Measurements from ENCODE around the gene SGMS1.

DNA sequence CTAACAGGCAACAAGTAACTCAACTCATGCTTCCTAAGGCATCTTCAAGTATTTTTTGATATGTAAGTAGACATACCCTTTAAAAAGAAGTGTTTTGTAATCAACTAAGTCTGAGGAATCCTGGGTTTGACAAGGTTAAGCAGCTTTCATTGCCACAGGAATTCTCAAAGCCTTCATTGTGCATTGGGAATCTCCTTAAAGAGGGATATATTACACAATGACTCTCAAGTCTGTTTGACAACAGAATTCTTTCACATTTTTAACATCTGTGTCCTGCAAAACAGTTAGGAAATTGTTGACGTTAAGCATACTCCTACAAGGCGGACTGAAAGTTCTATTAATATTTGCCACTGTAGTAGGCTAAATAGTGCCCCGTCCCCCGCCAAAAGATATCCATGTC, 71.4 kb downstream of the SGMS1 start:
- TF ChIP-seq, protein P1, sequence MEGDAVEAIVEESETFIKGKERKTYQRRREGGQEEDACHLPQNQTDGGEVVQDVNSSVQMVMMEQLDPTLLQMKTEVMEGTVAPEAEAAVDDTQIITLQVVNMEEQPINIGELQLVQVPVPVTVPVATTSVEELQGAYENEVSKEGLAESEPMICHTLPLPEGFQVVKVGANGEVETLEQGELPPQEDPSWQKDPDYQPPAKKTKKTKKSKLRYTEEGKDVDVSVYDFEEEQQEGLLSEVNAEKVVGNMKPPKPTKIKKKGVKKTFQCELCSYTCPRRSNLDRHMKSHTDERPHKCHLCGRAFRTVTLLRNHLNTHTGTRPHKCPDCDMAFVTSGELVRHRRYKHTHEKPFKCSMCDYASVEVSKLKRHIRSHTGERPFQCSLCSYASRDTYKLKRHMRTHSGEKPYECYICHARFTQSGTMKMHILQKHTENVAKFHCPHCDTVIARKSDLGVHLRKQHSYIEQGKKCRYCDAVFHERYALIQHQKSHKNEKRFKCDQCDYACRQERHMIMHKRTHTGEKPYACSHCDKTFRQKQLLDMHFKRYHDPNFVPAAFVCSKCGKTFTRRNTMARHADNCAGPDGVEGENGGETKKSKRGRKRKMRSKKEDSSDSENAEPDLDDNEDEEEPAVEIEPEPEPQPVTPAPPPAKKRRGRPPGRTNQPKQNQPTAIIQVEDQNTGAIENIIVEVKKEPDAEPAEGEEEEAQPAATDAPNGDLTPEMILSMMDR (IDR thresholded peaks at IDR 0.05) = no peak
- no peak for TF ChIP-seq POLR2A (IDR thresholded peaks at IDR 0.05)
